ENCODE results near the gene STK4. TPM values are rescaled to one million over a fixed set of nuclear protein-coding genes. Genes with fewer than 3 reads are reported as not detected.

STK4 gene
- total and polyA plus RNA-seq, 2 of the 4 experiments (the other 2 are of a cell fraction), result 10.2 to 22.2 TPM

- dilution Hi-C loops (cut with HindIII; ENCODE audit: low sequenced_read_pairs, unreplicated experiment) (no loop called here), intact Hi-C loops (cut with micrococcal nuclease) (no loop called here), in situ Hi-C loops (cut with MboI; ENCODE audit: low sequenced_read_pairs) (loop anchor here (25.0 kb wide), 1 partner anchor 184 kb away; no protein-coding TSS in a partner anchor)
- DNase-seq (no peak), ATAC-seq (ENCODE audit: low read depth) (no peak)
- peaks cover 2% of the 10 kb centered on the region; the same call in 1 of the 2 replicates for H3K4me1 ChIP-seq (ENCODE audit: control insufficient read depth, insufficient read depth, low read length)
- no peak overlapping the region for H2AK5ac ChIP-seq (ENCODE audit: low read depth, low read length)
- CTCF ChIA-PET, result interaction anchor here (0.7 to 1.4 kb wide), 2 partner anchors 9 to 59 kb away, joined by 3 to 6 read pairs; no protein-coding TSS in a partner anchor
- H3K4ac ChIP-seq (ENCODE audit: low read depth, low read length), result no peak overlapping the region
- POLR2A ChIA-PET (ENCODE audit: unreplicated experiment), result no interaction called here
- H3K9me1 ChIP-seq (ENCODE audit: insufficient read depth, low read length), result no peaks in the 10 kb centered on the region
- no peak for TF ChIP-seq BHLHE40 (IDR thresholded peaks at IDR 0.05; ENCODE audit: low read depth, low read length)
- no peak for TF ChIP-seq FOS (IDR thresholded peaks at IDR 0.05; ENCODE audit: low read depth, low read length)
- TF ChIP-seq MAZ (IDR thresholded peaks at IDR 0.05; ENCODE audit: borderline replicate concordance, low read depth, low read length), result no peak
- TF ChIP-seq ELK1 (IDR thresholded peaks at IDR 0.05; ENCODE audit: borderline replicate concordance, low read depth, low read length), result no peak
- no peak for TF ChIP-seq CTCF (conservative IDR thresholded peaks at IDR 0.05; ENCODE audit: low read depth, low read length)
- TF ChIP-seq SMC3 (IDR thresholded peaks at IDR 0.05; ENCODE audit: low read depth, low read length), result no peak
- no peak for TF ChIP-seq RAD21 (IDR thresholded peaks at IDR 0.05; ENCODE audit: low read length)
- no peak for TF ChIP-seq RCOR1 (IDR thresholded peaks at IDR 0.05; ENCODE audit: insufficient replicate concordance, low read length)
- no peak for TF ChIP-seq USF2 (IDR thresholded peaks at IDR 0.05; ENCODE audit: low read depth, low read length)
- no peak for TF ChIP-seq RFX5 (IDR thresholded peaks at IDR 0.05; ENCODE audit: low read depth, low read length)
- no peak for TF ChIP-seq MAFK (IDR thresholded peaks at IDR 0.05; ENCODE audit: low read depth, low read length)
- no peak for TF ChIP-seq NFE2L2 (IDR thresholded peaks at IDR 0.05; ENCODE audit: low read depth, low read length)
- no peak for TF ChIP-seq CEBPB (IDR thresholded peaks at IDR 0.05; ENCODE audit: low read depth, low read length)
- TF ChIP-seq CHD1 (IDR thresholded peaks at IDR 0.05; ENCODE audit: low read depth, low read length), result no peak
- no peak for TF ChIP-seq MXI1 (IDR thresholded peaks at IDR 0.05; ENCODE audit: borderline replicate concordance, low read depth, low read length)
- TF ChIP-seq POLR2A (IDR thresholded peaks at IDR 0.05; ENCODE audit: low read depth, low read length), result no peak
- H3K9ac ChIP-seq (ENCODE audit: low read depth, low read length), result no peak overlapping the region
- H3K27me3 ChIP-seq (ENCODE audit: control insufficient read depth, insufficient read depth, low read length), result peaks cover 43% of the 10 kb centered on the region
- no peak overlapping the region for H3K4me2 ChIP-seq (ENCODE audit: low read depth, low read length)
- WGBS, 2 experiments (ENCODE audit: extremely low coverage in 2 of 2, insufficient read length in 1 of 2), result no CpG with 5 or more reads among the region's 2 CpGs
- H2BK120ac ChIP-seq (ENCODE audit: low read depth, low read length), result no peak overlapping the region
- H4K91ac ChIP-seq (ENCODE audit: insufficient read depth, low read depth, low read length), result no peak overlapping the region
- no peak overlapping the region for H2AFZ ChIP-seq (replicated peaks; ENCODE audit: low read length, poor library complexity)
- H3K14ac ChIP-seq (replicated peaks; ENCODE audit: low read depth, low read length), result no peak overlapping the region
- H4K20me1 ChIP-seq (ENCODE audit: insufficient read depth, low read length), result no peaks in the 10 kb centered on the region
- no peak overlapping the region for H2BK5ac ChIP-seq (ENCODE audit: low read depth, low read length, poor library complexity, severe bottlenecking)
- peaks cover 3% of the 10 kb centered on the region; the same call in 1 of the 2 replicates for H3K9me3 ChIP-seq (ENCODE audit: control insufficient read depth, insufficient read depth, low read length)
- H2BK15ac ChIP-seq (ENCODE audit: low read depth, low read length), result no peak overlapping the region
- H2AK9ac ChIP-seq (replicated peaks; ENCODE audit: low read depth, low read length, poor library complexity), result no peak overlapping the region
- H3K23ac ChIP-seq (ENCODE audit: low read depth, low read length), result no peak overlapping the region
- no peak overlapping the region for H4K5ac ChIP-seq (ENCODE audit: low read depth, low read length)
- no peak overlapping the region for H4K8ac ChIP-seq (ENCODE audit: low read depth in 2 of 2, low read length in 2 of 2)
- H3K56ac ChIP-seq (ENCODE audit: extremely low read depth, insufficient read depth, low read length), result no peak overlapping the region
- H3K79me1 ChIP-seq (ENCODE audit: low read depth in 1 of 2, low read length in 2 of 2), result no peaks in the 10 kb centered on the region
- no peak overlapping the region for H2BK20ac ChIP-seq (ENCODE audit: low read depth, low read length)
- H3K36me3 ChIP-seq (ENCODE audit: control insufficient read depth, insufficient read depth, low read length), result no peaks in the 10 kb centered on the region
- BruUV-seq (replicated peaks), result no TSS peak
- H3K18ac ChIP-seq (ENCODE audit: low read depth, low read length), result no peak overlapping the region
- no peak overlapping the region for H3K27ac ChIP-seq (ENCODE audit: insufficient read depth, low read length)
- H3K4me3 ChIP-seq (ENCODE audit: insufficient read depth, low read depth, low read length), result no peak overlapping the region
Measured at GRCh38 chr20:45103072-45103471, 136.8 kb downstream of the STK4 start.
